Coronary artery (tissue), 2 donors: ENCODE data around the gene ELOVL5.

Source experiments
- DNase-seq: peaks from one replicate; pipeline ENCODE4 v3.0.0-alpha.2; 2017; ENCODE audit warnings: low spot score
- H3K27ac ChIP-seq, 2 donors: fragments of 200-600 bp; sonication (generic); one replicate each; pipeline ENCODE4 v1.5.1; 2016 to 2019
- H3K4me3 ChIP-seq: fragments of 200-600 bp; sonication (generic); 2 replicates; pipeline ENCODE4 v1.5.1; 2016; ENCODE audit warnings: mild to moderate bottlenecking, moderate library complexity
- TF ChIP-seq, protein P1 (sequence below): fragments of 200-600 bp; sonication (generic); IDR thresholded peaks from one replicate; pipeline ENCODE4 v1.5.1; 2019; ENCODE audit warnings: antibody characterized with exemption

The ELOVL5 gene

DNA sequence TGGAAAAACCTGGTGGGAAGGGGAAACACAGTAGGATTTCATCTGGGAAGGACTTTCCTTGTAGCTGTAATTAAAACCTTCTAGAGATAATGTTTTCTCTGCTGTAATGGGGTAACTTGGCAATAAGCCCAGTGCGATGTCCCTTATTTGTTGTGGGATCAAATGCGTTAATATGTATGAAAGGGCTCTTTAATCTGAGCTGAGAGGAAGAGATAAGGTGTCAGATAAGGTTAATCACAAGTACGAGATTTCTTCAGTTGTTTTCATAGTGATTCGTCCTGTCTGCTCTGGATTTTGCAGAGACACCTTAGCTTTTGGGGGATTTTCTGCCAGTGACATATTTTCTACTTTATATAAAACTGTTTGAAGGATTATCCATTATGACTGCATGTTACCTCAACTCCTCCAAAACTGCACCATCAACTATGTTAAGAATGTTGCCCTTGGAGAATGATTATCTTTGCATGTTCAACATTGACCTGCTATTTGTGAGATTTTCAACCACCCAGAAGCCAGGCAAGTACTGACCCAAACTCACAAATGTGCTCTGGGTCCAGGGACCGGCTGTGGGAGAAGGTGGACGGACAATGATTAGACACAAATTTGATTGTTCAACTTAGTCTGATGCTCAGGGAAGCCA is 21.2 kb upstream of the ELOVL5 start:
- TF ChIP-seq, protein P1, sequence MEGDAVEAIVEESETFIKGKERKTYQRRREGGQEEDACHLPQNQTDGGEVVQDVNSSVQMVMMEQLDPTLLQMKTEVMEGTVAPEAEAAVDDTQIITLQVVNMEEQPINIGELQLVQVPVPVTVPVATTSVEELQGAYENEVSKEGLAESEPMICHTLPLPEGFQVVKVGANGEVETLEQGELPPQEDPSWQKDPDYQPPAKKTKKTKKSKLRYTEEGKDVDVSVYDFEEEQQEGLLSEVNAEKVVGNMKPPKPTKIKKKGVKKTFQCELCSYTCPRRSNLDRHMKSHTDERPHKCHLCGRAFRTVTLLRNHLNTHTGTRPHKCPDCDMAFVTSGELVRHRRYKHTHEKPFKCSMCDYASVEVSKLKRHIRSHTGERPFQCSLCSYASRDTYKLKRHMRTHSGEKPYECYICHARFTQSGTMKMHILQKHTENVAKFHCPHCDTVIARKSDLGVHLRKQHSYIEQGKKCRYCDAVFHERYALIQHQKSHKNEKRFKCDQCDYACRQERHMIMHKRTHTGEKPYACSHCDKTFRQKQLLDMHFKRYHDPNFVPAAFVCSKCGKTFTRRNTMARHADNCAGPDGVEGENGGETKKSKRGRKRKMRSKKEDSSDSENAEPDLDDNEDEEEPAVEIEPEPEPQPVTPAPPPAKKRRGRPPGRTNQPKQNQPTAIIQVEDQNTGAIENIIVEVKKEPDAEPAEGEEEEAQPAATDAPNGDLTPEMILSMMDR, result no peak
- H3K27ac ChIP-seq, result no peak overlapping the region
- H3K4me3 ChIP-seq, result no peak overlapping the region

DNA sequence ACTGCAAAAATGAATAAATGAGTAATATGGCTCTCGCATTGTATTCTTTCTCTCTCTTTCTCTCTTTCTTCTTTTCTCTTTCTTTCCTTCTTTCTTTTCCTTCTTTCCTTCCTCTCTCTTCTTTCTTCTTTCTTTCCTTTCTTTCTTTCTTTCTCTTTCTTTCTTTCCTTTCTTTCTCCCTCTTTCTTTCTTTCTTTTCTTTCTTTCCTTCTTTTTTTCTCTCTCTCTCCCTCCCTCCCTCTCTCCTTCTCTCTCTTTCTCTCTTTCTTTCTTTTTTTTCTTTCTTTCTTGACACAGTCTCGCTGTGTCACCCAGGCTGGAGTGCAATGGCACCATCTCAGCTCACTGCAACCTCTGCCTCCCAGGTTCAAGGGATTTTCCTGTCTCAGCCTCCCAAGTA is 20.3 kb upstream of the ELOVL5 start:
- H3K4me3 ChIP-seq, result no peak overlapping the region
- no peak overlapping the region for H3K27ac ChIP-seq
- TF ChIP-seq, protein P1, result no peak
- DNase-seq, result no peak

More for the DNA sequence above, 21.2 kb upstream of the ELOVL5 start:
- no peak for DNase-seq

DNA sequence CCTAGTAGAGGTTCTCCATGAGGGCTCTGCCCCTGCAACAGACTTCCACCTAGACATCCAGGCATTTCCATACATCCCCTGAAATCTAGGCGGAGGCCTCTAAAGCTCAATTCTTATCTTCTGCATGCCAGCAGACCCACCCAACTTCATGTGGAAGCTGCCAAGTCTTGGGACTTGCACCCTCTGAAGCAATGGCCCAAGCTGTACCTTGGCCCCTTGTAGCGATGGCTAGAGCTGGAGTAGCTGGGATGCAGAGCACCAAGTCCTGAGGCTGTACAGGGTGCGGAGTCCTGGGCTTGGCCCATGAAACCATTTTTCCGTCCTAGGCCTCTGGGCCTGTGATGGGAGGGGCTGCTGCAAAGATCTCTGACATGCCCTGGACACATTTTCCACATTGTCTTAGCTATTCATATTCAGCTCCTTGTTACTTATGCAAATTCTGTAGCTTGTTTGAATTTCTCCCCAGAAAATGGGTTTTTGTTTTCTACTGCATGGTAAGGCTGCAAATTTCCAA is 17.4 kb upstream of the ELOVL5 start:
- no peak overlapping the region for H3K4me3 ChIP-seq
- TF ChIP-seq, protein P1, result no peak
- H3K27ac ChIP-seq, result no peak overlapping the region
- no peak for DNase-seq

DNA sequence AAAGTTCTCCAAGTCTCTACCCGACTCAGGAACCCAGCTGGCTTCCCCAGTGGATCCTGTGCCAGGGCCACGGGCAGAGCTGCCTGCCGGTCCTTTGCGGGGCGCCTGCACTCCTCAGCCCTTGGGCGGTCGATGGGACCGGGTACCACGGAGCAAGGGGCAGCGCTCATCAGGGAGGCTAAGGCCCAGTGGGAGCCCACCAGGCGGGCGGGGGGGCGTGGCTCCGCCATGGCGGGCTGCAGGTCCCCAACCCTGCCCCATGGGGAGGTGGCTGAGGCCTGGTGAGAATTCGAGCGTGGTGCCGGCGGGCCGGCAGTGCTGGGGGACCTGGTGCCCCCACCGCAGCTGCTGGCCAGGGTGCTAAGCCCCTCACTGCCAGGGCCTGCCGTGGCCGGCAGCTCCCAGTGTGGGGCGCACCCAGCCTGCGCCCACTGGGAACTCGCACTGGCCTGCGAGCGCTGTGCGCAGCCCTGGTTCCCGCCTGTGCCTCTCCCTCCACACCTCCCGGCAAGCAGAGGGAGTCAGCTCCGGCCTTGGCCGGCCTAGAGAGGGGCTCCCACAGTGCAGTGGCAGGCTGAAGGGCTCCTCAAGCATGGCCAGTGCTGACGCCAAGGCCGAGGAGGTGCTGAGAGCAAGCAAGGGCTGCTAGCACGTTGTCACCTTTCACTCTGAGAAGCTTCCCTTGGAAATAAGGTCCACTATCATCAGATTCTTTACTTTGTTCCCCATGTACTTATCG is 14.8 kb upstream of the ELOVL5 start:
- Histone ChIP-seq H3K4me3 (no peak overlapping the region), H3K27ac (no peak overlapping the region)
- TF ChIP-seq, protein P1, result no peak
- DNase-seq, result no peak

DNA sequence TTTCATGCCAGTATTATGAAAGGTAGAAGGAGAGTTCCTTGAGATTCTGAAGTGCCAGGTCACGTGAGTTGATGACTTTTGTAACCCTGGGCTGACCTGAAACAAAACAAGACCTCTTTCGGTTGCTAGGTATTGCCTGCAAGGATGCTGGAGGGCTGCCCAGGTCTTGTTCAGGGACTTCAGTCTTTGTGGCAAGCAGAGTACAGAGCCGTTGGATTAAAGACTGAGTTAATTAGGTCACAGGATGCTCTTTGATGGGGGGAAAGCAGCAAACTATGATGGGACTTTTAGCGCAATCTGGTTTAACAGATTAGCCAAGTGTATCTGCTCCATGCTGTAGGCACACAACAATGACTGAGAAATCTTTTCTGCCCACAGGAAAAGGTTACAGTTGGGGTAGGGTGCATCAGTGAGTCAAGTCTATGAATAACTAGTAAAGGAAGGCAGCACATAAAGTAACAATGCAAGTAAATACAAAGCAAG is 12.8 kb upstream of the ELOVL5 start:
- DNase-seq, result no peak
- H3K27ac ChIP-seq, result no peak overlapping the region
- TF ChIP-seq, protein P1, result no peak
- H3K4me3 ChIP-seq, result no peak overlapping the region

DNA sequence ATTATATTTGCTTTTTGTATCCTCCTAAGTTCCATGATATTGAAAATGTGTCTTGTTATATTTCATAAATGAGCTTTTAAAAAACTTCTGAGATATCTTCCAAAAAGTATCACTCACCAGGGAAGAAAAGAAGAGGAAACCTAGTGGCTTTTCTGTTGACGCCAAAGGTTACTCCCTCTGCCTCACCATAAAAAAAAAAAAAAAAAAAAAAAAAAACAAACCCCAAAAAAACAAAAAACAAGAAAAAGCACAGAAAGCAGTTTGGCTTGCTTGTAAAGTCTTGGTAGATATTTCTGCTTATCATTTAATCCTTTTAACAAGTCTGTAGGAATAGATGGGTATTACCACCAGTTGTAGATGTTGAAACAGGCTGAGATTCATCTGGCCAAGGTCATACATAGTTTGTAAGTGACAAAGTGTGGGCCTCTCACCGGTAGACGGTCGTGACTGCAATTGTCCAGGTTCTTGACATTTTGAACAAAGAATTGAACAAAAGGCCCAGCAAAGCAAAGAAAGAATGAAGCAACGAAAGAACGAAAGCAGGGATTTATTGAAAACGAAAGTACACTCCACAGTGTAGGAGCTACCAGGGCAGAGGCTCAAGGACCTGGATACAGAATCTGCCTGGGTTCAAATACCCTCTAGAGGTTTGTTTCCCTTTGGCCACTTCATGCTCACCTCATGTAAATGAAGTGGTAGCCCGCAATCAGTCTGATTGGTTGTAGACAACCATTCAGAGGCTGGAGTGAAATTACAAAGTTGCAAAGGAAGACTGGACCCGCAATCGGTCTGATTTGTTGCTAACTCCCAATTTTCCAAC is 11.6 kb upstream of the ELOVL5 start:
- peak overlapping the region; percentile 94 to 98 for H3K27ac ChIP-seq
- no peak for DNase-seq
- TF ChIP-seq, protein P1, result no peak
- peak overlapping the region; percentile 79 for H3K4me3 ChIP-seq
